ENCODE measurements around the gene PTPRQ.

GRCh38 chr12:80559766-80560165, 115.7 kb downstream of the PTPRQ start:
- TF ChIP-seq, protein P1, sequence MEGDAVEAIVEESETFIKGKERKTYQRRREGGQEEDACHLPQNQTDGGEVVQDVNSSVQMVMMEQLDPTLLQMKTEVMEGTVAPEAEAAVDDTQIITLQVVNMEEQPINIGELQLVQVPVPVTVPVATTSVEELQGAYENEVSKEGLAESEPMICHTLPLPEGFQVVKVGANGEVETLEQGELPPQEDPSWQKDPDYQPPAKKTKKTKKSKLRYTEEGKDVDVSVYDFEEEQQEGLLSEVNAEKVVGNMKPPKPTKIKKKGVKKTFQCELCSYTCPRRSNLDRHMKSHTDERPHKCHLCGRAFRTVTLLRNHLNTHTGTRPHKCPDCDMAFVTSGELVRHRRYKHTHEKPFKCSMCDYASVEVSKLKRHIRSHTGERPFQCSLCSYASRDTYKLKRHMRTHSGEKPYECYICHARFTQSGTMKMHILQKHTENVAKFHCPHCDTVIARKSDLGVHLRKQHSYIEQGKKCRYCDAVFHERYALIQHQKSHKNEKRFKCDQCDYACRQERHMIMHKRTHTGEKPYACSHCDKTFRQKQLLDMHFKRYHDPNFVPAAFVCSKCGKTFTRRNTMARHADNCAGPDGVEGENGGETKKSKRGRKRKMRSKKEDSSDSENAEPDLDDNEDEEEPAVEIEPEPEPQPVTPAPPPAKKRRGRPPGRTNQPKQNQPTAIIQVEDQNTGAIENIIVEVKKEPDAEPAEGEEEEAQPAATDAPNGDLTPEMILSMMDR (IDR thresholded peaks at IDR 0.05; ENCODE audit: low read length) = no peak
- no peak for TF ChIP-seq EZH2 (optimal IDR thresholded peaks at IDR 0.05; ENCODE audit: low read depth, low read length)

Measured in MM.1S (cell line).